HepG2 (cell line): ENCODE data around the gene PDLIM5. TPM values are rescaled to one million over a fixed set of nuclear protein-coding genes. Genes with fewer than 3 reads are reported as not detected.
A peak's percentile ranks its signal among the peaks of the same experiment; 100 is the strongest.

Experiments used
- ATAC-seq: fragments of 200-7000 bp; cut with Tn5 transposase; 3 replicates; pipeline ENCODE4 v1.9.1; 2020; ENCODE audit warnings: mild to moderate bottlenecking, moderate library complexity
- BruUV-seq: library from RNA; stranded (reverse); fragments of 400-500 nt; replicated peaks from 2 replicates; lab custom pipeline; 2021; lab: Mats Ljungman, UMichigan
- CTCF ChIA-PET: fragments of 300-600 bp; formaldehyde crosslinking; extraction: SDS; loops from one replicate; lab custom pipeline; 2021; ENCODE audit warnings: low total read pairs, inconsistent platforms, low intra/inter-chr PET ratio; lab: Yijun Ruan, JAX
- POLR2A ChIA-PET: fragments of 350-600 bp; sonication (Branson Sonifier 250); formaldehyde crosslinking; loops from one replicate; lab custom pipeline; 2020; ENCODE audit warnings: antibody characterized with exemption, inconsistent platforms; lab: Yijun Ruan, JAX
- DNase-seq: peaks from one replicate; pipeline ENCODE4 v3.0.0-alpha.2; 2015; ENCODE audit warnings: low spot score
- FAIRE-seq: peaks from 3 replicates; lab custom pipeline; 2011; peaks lifted over from hg19 to GRCh38; lab: Jason Lieb, UNC
- H2AFZ ChIP-seq: one replicate; pipeline ENCODE4 v1.6.1; 2011; ENCODE audit warnings: low read length, inconsistent platforms
- H3K27ac ChIP-seq: fragments of 300-600 bp; 3 replicates; pipeline ENCODE4 v1.8.0; 2011; ENCODE audit warnings: mixed run types, mild to moderate bottlenecking, mixed read lengths, low read length, inconsistent platforms; ENCODE audit not compliant: insufficient read depth; ENCODE audit errors: extremely low read length
- H3K27me3 ChIP-seq, 2 experiments: fragments of 200-600 bp in 1 of 2; 2 replicates in 1 of 2; 3 replicates in 1 of 2; pipeline versions ENCODE4 v1.6.0 to v1.8.0; 2011; ENCODE audit warnings: low read length in 2 of 2, mild to moderate bottlenecking in 2 of 2, moderate library complexity in 2 of 2, inconsistent platforms in 1 of 2; ENCODE audit not compliant: insufficient read depth in 2 of 2, control insufficient read depth in 1 of 2
- H3K36me3 ChIP-seq, 2 experiments: fragments of 200-600 bp in 1 of 2; replicated peaks in 1 of 2; 2 replicates in 1 of 2; 3 replicates in 1 of 2; pipeline versions ENCODE4 v1.5.1 to v1.8.0; 2011; ENCODE audit warnings: low read length in 2 of 2, inconsistent platforms in 1 of 2; ENCODE audit not compliant: insufficient read depth in 2 of 2, control insufficient read depth in 1 of 2
- H3K4me1 ChIP-seq: 2 replicates; pipeline ENCODE4 v1.5.1; 2012; ENCODE audit warnings: low read length, inconsistent platforms; ENCODE audit not compliant: insufficient read depth
- H3K4me2 ChIP-seq: 2 replicates; pipeline ENCODE4 v1.6.0; 2011; ENCODE audit warnings: low read depth, low read length, inconsistent platforms
- H3K4me3 ChIP-seq, 3 experiments: fragments of 200-600 bp in 1 of 3; sonication (generic), shearing (Covaris generic) in 1 of 3; replicated peaks in 1 of 3; 2 replicates each; pipeline ENCODE4 v1.5.1; 2011 to 2016; ENCODE audit warnings: low read length in 3 of 3, inconsistent platforms in 2 of 3, low read depth in 2 of 3, mild to moderate bottlenecking in 2 of 3, control low read depth in 1 of 3, mixed read lengths in 1 of 3; ENCODE audit not compliant: insufficient read depth in 1 of 3
- H3K79me2 ChIP-seq: one replicate; pipeline ENCODE4 v1.6.1; 2011; ENCODE audit warnings: low read length, inconsistent platforms; ENCODE audit not compliant: insufficient read depth
- H3K9ac ChIP-seq: 2 replicates; pipeline ENCODE4 v1.6.0; 2011; ENCODE audit warnings: mild to moderate bottlenecking, low read depth, low read length, inconsistent platforms; ENCODE audit not compliant: insufficient read depth
- H3K9me3 ChIP-seq: 2 replicates; pipeline ENCODE4 v1.5.1; 2012; ENCODE audit warnings: mild to moderate bottlenecking, low read length
- H4K20me1 ChIP-seq: 2 replicates; pipeline ENCODE4 v1.6.0; 2011; ENCODE audit warnings: inconsistent platforms, mild to moderate bottlenecking, low read length, moderate library complexity; ENCODE audit not compliant: insufficient read depth
- MAFF ChIP-seq: IDR thresholded peaks from 2 replicates; pipeline ENCODE4 v1.6.1; 2011; ENCODE audit warnings: low read depth, low read length, improper control_type of control experiment
- MAFK ChIP-seq, 2 experiments: IDR thresholded peaks in 1 of 2; conservative IDR thresholded peaks in 1 of 2; 2 replicates each; pipeline ENCODE4 v1.6.1; 2011; ENCODE audit warnings: improper control_type of control experiment in 2 of 2, low read length in 2 of 2
- MEIS2 ChIP-seq: sonication (generic); formaldehyde crosslinking; IDR thresholded peaks from 2 replicates; pipeline ENCODE4 v1.9.0; 2021; ENCODE audit warnings: mild to moderate bottlenecking, missing genetic modification reagents
- POGZ ChIP-seq: sonication (generic); formaldehyde crosslinking; IDR thresholded peaks from 2 replicates; pipeline ENCODE4 v1.4.0; 2020; ENCODE audit warnings: mild to moderate bottlenecking, missing genetic modification reagents
- SMAD3 ChIP-seq: sonication (generic); formaldehyde crosslinking; IDR thresholded peaks from 2 replicates; pipeline ENCODE4 v1.4.0; 2020; ENCODE audit warnings: missing genetic modification reagents
- ZNF12 ChIP-seq: sonication (generic); formaldehyde crosslinking; IDR thresholded peaks from 2 replicates; pipeline ENCODE4 v1.5.0; 2020; ENCODE audit warnings: missing genetic modification reagents
- ZNF850 ChIP-seq: sonication (generic); formaldehyde crosslinking; conservative IDR thresholded peaks from 2 replicates; pipeline ENCODE4 v1.9.0; 2021; ENCODE audit warnings: mild to moderate bottlenecking, missing genetic modification reagents
- ZNF879 ChIP-seq: sonication (generic); formaldehyde crosslinking; IDR thresholded peaks from 2 replicates; pipeline ENCODE4 v1.8.1; 2023; ENCODE audit warnings: missing genetic modification reagents
- in situ Hi-C: cut with HindIII; loops from 2 replicates; pipeline ENCODE4 v1.10.0; 2017; ENCODE audit warnings: low pct_unique_long_range_greater_than_20kb; ENCODE audit not compliant: extremely low pct_ligation_motif_present
- intact Hi-C: fragments of 100-400 bp; cut with micrococcal nuclease; formaldehyde crosslinking; loops from one replicate; pipeline ENCODE4 v1.10.0; 2022; ENCODE audit not compliant: unreplicated experiment
- polyA plus RNA-seq, 8 experiments: library from polyadenylated mRNA; depleted of rRNA in 3 of 8; stranded (reverse) in 7 of 8; unstranded in 1 of 8; fragments of >200 nt; fragmentation: Illumina TruSeq in 4 of 8; extraction: Trizol in 4 of 8; gene quantifications; 2 replicates each; pipeline versions ENCODE4 v1.2.1 to v1.2.3, GENCODE V29; 2011 to 2016; ENCODE audit warnings: low read depth in 4 of 8, missing spikeins in 1 of 8, mixed read lengths in 1 of 8; ENCODE audit not compliant: insufficient read depth in 1 of 8
- total RNA-seq, 5 experiments: library from RNA; depleted of rRNA; stranded (reverse); fragments of >200 nt; fragmentation: Illumina TruSeq; extraction: Trizol; gene quantifications; 2 replicates each; pipeline ENCODE4 v1.2.3, GENCODE V29; 2016; ENCODE audit warnings: low read depth in 1 of 5
- TF ChIP-seq, protein P1 (sequence below): sonication (generic); formaldehyde crosslinking; IDR thresholded peaks from 2 replicates; pipeline ENCODE4 v1.4.0; 2020; ENCODE audit warnings: missing genetic modification reagents, borderline replicate concordance
- TF ChIP-seq, protein P2 (sequence below): IDR thresholded peaks from 2 replicates; pipeline ENCODE4 v1.6.1; 2016; ENCODE audit warnings: low read depth, control low read depth
- TF ChIP-seq, protein P3 (sequence below): sonication (generic); formaldehyde crosslinking; conservative IDR thresholded peaks from 2 replicates; pipeline ENCODE4 v1.4.0; 2020; ENCODE audit warnings: missing genetic modification reagents
- TF ChIP-seq, protein P4 (sequence below): sonication (generic); formaldehyde crosslinking; IDR thresholded peaks from 2 replicates; pipeline ENCODE4 v1.5.0; 2020; ENCODE audit warnings: mild to moderate bottlenecking, missing genetic modification reagents, moderate library complexity

PDLIM5 gene
- total and polyA plus RNA-seq, 2 of the 13 experiments (the other 11 are each of a cell fraction or from before 2014, with no cell fraction given), result 52.8 to 119 TPM

DNA sequence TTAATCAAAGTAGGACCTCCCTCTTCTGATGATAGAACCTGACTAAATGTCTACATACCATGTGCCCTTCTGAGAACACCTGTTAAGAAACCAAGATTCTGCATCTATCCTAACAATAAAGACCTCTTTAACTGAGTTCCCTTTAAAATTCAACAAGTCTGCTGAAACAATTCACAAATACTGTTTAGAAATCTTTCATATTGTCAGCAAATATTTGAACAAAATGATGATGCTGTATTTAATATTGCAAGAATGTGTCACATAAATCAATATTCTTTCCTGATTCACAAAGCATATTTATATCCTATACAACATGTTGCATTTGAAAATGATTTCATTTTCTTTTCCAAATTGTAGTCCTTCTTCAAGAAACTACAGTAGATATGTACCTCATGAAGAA is 246.4 kb downstream of the PDLIM5 start:
- DNase-seq (no peak), ATAC-seq (no peak), FAIRE-seq (no peak)
- Histone ChIP-seq H3K9me3 (no peaks in the 10 kb centered on the region), H3K27me3 (peaks cover 0 to 1% of the 10 kb centered on the region in 2 experiments; a peak in 1 of 5 replicates), H3K4me3 (no peak overlapping the region), H3K36me3 (no peaks in the 10 kb centered on the region), H3K9ac (no peak overlapping the region), H3K27ac (no peak overlapping the region), H3K79me2 (no peaks in the 10 kb centered on the region), H4K20me1 (no peaks in the 10 kb centered on the region), H3K4me2 (no peak overlapping the region), H3K4me1 (no peaks in the 10 kb centered on the region), H2AFZ (no peak overlapping the region)
- TF ChIP-seq MAFK (conservative IDR thresholded peaks at IDR 0.05 in 1 of 2, IDR thresholded peaks at IDR 0.05 in 1 of 2; ENCODE audit: low read length in 2 of 2) (peak in 1 of 2 experiments; percentile 48; a peak in 2 of 4 replicates), ZNF850 (CRISPR knock-in tag) (no peak), ZNF879 (CRISPR knock-in tag) (no peak), POGZ (CRISPR knock-in tag) (no peak), MAFF (0 out of 2 replicates have a peak, but pooled peaks have one; percentile 41), SMAD3 (CRISPR knock-in tag) (no peak), MEIS2 (no peak), ZNF12 (CRISPR knock-in tag) (no peak)
- TF ChIP-seq, protein P1, sequence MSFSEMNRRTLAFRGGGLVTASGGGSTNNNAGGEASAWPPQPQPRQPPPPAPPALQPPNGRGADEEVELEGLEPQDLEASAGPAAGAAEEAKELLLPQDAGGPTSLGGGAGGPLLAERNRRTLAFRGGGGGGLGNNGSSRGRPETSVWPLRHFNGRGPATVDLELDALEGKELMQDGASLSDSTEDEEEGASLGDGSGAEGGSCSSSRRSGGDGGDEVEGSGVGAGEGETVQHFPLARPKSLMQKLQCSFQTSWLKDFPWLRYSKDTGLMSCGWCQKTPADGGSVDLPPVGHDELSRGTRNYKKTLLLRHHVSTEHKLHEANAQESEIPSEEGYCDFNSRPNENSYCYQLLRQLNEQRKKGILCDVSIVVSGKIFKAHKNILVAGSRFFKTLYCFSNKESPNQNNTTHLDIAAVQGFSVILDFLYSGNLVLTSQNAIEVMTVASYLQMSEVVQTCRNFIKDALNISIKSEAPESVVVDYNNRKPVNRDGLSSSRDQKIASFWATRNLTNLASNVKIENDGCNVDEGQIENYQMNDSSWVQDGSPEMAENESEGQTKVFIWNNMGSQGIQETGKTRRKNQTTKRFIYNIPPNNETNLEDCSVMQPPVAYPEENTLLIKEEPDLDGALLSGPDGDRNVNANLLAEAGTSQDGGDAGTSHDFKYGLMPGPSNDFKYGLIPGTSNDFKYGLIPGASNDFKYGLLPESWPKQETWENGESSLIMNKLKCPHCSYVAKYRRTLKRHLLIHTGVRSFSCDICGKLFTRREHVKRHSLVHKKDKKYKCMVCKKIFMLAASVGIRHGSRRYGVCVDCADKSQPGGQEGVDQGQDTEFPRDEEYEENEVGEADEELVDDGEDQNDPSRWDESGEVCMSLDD, result no peak
- TF ChIP-seq, protein P2, sequence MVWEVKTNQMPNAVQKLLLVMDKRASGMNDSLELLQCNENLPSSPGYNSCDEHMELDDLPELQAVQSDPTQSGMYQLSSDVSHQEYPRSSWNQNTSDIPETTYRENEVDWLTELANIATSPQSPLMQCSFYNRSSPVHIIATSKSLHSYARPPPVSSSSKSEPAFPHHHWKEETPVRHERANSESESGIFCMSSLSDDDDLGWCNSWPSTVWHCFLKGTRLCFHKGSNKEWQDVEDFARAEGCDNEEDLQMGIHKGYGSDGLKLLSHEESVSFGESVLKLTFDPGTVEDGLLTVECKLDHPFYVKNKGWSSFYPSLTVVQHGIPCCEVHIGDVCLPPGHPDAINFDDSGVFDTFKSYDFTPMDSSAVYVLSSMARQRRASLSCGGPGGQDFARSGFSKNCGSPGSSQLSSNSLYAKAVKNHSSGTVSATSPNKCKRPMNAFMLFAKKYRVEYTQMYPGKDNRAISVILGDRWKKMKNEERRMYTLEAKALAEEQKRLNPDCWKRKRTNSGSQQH (CRISPR knock-in tag), result no peak
- TF ChIP-seq, protein P3, sequence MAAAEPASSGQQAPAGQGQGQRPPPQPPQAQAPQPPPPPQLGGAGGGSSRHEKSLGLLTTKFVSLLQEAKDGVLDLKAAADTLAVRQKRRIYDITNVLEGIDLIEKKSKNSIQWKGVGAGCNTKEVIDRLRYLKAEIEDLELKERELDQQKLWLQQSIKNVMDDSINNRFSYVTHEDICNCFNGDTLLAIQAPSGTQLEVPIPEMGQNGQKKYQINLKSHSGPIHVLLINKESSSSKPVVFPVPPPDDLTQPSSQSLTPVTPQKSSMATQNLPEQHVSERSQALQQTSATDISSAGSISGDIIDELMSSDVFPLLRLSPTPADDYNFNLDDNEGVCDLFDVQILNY (CRISPR knock-in tag), result no peak
- TF ChIP-seq, protein P4, sequence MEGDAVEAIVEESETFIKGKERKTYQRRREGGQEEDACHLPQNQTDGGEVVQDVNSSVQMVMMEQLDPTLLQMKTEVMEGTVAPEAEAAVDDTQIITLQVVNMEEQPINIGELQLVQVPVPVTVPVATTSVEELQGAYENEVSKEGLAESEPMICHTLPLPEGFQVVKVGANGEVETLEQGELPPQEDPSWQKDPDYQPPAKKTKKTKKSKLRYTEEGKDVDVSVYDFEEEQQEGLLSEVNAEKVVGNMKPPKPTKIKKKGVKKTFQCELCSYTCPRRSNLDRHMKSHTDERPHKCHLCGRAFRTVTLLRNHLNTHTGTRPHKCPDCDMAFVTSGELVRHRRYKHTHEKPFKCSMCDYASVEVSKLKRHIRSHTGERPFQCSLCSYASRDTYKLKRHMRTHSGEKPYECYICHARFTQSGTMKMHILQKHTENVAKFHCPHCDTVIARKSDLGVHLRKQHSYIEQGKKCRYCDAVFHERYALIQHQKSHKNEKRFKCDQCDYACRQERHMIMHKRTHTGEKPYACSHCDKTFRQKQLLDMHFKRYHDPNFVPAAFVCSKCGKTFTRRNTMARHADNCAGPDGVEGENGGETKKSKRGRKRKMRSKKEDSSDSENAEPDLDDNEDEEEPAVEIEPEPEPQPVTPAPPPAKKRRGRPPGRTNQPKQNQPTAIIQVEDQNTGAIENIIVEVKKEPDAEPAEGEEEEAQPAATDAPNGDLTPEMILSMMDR, result no peak
- ChIA-PET POLR2A (no interaction called here), CTCF (no interaction called here)
- BruUV-seq, result no TSS peak
- in situ Hi-C loops (no loop called here), intact Hi-C loops (no loop called here)
